A673 (cell line): Measurements from ENCODE around the gene IGFL4. TPM values are rescaled to one million over a fixed set of nuclear protein-coding genes. Genes with fewer than 3 reads are reported as not detected.
A peak's percentile ranks its signal among the peaks of the same experiment; 100 is the strongest.

Experiments
- BruUV-seq: library from RNA; stranded (reverse); fragments of 400-500 nt; replicated peaks from 2 replicates; lab custom pipeline; 2021; lab: Mats Ljungman, UMichigan
- CTCF ChIA-PET: fragments of 300-600 bp; sonication (Branson Sonifier 250); formaldehyde crosslinking; loops from one replicate; lab custom pipeline; 2022; ENCODE audit warnings: antibody characterized with exemption; lab: Charles Lee
- POLR2A ChIA-PET: fragments of 300-600 bp; sonication (Branson Sonifier 250); formaldehyde crosslinking; loops from one replicate; lab custom pipeline; 2022; ENCODE audit warnings: antibody characterized with exemption; ENCODE audit not compliant: low non-redundant PET; lab: Charles Lee
- DNase-seq: peaks from one replicate; pipeline ENCODE4 v3.0.0-alpha.2; 2015; ENCODE audit warnings: low spot score
- H3K27ac ChIP-seq: fragments of 200-600 bp; sonication (generic); 2 replicates; pipeline ENCODE4 v1.5.1; 2016; ENCODE audit warnings: mixed run types, low read depth, mild to moderate bottlenecking, mixed read lengths, antibody characterized with exemption, low read length; ENCODE audit not compliant: poor library complexity, severe bottlenecking
- H3K27me3 ChIP-seq: fragments of 200-600 bp; sonication (generic); replicated peaks from 2 replicates; pipeline ENCODE4 v1.6.1; 2017; ENCODE audit warnings: mixed run types, low read depth, mild to moderate bottlenecking, mixed read lengths, antibody characterized with exemption, low read length; ENCODE audit not compliant: insufficient read depth, poor library complexity
- H3K36me3 ChIP-seq: fragments of 200-600 bp; sonication (generic); 2 replicates; pipeline ENCODE4 v1.6.1; 2016; ENCODE audit warnings: mixed run types, mild to moderate bottlenecking, mixed read lengths, antibody characterized with exemption, low read length; ENCODE audit not compliant: insufficient read depth, poor library complexity, severe bottlenecking
- H3K4me1 ChIP-seq: fragments of 200-600 bp; sonication (generic); 2 replicates; pipeline ENCODE4 v1.6.1; 2017; ENCODE audit warnings: mixed run types, mild to moderate bottlenecking, mixed read lengths, antibody characterized with exemption, low read length; ENCODE audit not compliant: insufficient read depth, poor library complexity, severe bottlenecking
- H3K4me3 ChIP-seq: fragments of 200-600 bp; sonication (generic); 2 replicates; pipeline ENCODE4 v1.5.1; 2016; ENCODE audit warnings: low read depth, mixed run types, mild to moderate bottlenecking, mixed read lengths, low read length; ENCODE audit not compliant: poor library complexity, severe bottlenecking
- H3K9me3 ChIP-seq: fragments of 200-600 bp; sonication (generic); 2 replicates; pipeline ENCODE4 v1.6.1; 2016; ENCODE audit warnings: mixed run types, low read depth, mild to moderate bottlenecking, mixed read lengths, antibody characterized with exemption, low read length; ENCODE audit not compliant: poor library complexity, severe bottlenecking
- CTCF ChIP-seq: fragments of 300-800, 200-600 bp; sonication (generic); conservative IDR thresholded peaks from 2 replicates; pipeline ENCODE4 v1.5.1; 2017; ENCODE audit warnings: low read depth, mild to moderate bottlenecking, antibody characterized with exemption, low read length, moderate library complexity, mixed read lengths
- EZH2 ChIP-seq: fragments of 200-600 bp; sonication (generic); IDR thresholded peaks from 2 replicates; pipeline ENCODE4 v1.6.1; 2017; ENCODE audit warnings: borderline replicate concordance, low read depth, mild to moderate bottlenecking, mixed read lengths, antibody characterized with exemption, low read length; ENCODE audit not compliant: poor library complexity, severe bottlenecking
- intact Hi-C: fragments of 100-400 bp; cut with micrococcal nuclease; formaldehyde crosslinking; loops from one replicate; pipeline ENCODE4 v1.10.0; 2022; ENCODE audit not compliant: unreplicated experiment
- total RNA-seq: library from RNA; stranded (reverse); gene quantifications from 2 replicates; pipeline ENCODE4 v1.2.3, GENCODE V29; 2021

IGFL4 gene
- total RNA-seq, 1 experiment from 2014 or later: not detected

GRCh38 chr19:45998834-45999233 is 42.0 kb downstream of the IGFL4 start:
- no peak for DNase-seq
- no peak for TF ChIP-seq CTCF
- TF ChIP-seq EZH2: no peak
- Histone ChIP-seq H3K4me1 (peaks cover 12% of the 10 kb centered on the region), H3K36me3 (no peaks in the 10 kb centered on the region), H3K27ac (no peak overlapping the region), H3K27me3 (no peaks in the 10 kb centered on the region), H3K9me3 (no peaks in the 10 kb centered on the region), H3K4me3 (no peak overlapping the region)
- no TSS peak for BruUV-seq
- intact Hi-C loops: no loop called here
- ChIA-PET POLR2A (no interaction called here), CTCF (no interaction called here)

GRCh38 chr19:45996933-45997332 is 43.9 kb downstream of the IGFL4 start:
- POLR2A ChIA-PET: no interaction called here
- H3K4me3 ChIP-seq: no peak overlapping the region
- H3K9me3 ChIP-seq: no peaks in the 10 kb centered on the region
- BruUV-seq: no TSS peak
- H3K27me3 ChIP-seq: no peaks in the 10 kb centered on the region
- H3K4me1 ChIP-seq: peaks cover 12% of the 10 kb centered on the region
- no peak overlapping the region for H3K27ac ChIP-seq
- TF ChIP-seq EZH2 (no peak), CTCF (no peak)
- no peaks in the 10 kb centered on the region for H3K36me3 ChIP-seq
- DNase-seq: no peak
- intact Hi-C loops: no loop called here
- CTCF ChIA-PET: interaction anchor here (0.5 to 0.6 kb wide), 2 partner anchors 227 to 266 kb away, joined by 4 to 6 read pairs; partner anchors contain the start of gene FBXO46

GRCh38 chr19:45995715-45996385 is 45.0 kb downstream of the IGFL4 start:
- no peak for DNase-seq
- no peaks in the 10 kb centered on the region for H3K9me3 ChIP-seq
- no peaks in the 10 kb centered on the region for H3K27me3 ChIP-seq
- BruUV-seq: TSS peak; percentile 84
- H3K4me3 ChIP-seq: peak overlapping the region; percentile 91
- ChIA-PET POLR2A (interaction anchor here (0.7 kb wide), 1 partner anchor 10 kb away, joined by 3 read pairs; no protein-coding TSS in a partner anchor), CTCF (interaction anchor here (0.6 to 1.4 kb wide), 3 partner anchors 15 to 1065 kb away, joined by 3 to 6 read pairs (median 5); no protein-coding TSS in a partner anchor)
- H3K36me3 ChIP-seq: no peaks in the 10 kb centered on the region
- TF ChIP-seq EZH2 (no peak), CTCF (no peak)
- peak overlapping the region; percentile 86 for H3K27ac ChIP-seq
- peaks cover 12% of the 10 kb centered on the region for H3K4me1 ChIP-seq
- intact Hi-C loops: no loop called here
